Stimulated activated CD8-positive, alpha-beta memory T cell treated with anti-CD3 and anti-CD28 coated beads, Interleukin-2, amount 100 ng/mL, for 48 hours (primary cell): ENCODE measurements around the gene PRR19.

Source experiments
- DNase-seq, 2 donors: peaks; one replicate each; pipeline ENCODE4 v3.0.0-alpha.2; 2020; ENCODE audit warnings: low read depth in 2 of 2

The PRR19 gene

GRCh38 chr19:42283188-42284065 lies 18.5 kb upstream of the PRR19 start:
- DNase-seq = peak; percentile 92 to 98

GRCh38 chr19:42284066-42284501 lies 17.8 kb upstream of the PRR19 start:
- peak; percentile 64 to 72 for DNase-seq

DNA sequence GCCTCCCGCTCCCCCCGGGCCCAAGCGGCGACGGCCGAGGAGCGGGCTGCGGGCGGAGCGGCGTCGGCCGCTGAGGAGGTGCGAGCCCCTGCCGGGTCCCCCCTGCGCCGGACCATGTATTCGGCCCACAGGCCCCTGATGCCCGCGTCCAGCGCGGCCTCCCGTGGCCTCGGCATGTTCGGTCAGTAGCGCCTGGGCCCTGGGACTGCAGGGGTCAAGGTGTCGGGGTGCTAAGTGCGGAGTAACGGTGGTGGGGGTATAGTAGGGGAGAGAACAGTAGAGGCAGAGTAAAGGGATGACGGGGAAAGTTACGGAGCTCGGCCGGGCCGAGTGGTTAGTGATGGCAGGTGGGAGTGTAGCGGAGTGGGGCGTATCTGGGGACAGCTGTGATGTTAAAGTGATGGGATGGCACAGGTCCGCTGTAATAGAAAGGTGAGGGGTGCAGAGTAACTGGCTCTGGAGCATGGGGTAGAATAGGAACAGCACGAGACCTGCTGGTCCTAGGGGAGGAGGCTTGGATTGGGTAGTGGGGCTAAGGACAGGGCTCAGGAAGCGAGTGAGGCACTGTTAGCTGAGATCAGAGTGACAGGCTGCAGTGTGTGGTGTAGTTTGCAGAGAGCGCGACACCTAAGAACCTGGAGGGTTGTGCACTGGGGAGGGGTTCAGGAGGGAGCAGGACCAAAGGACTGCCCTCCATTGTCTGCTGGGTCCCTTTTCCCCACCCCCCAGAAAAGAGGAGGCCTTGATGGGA lies 17.2 kb upstream of the PRR19 start:
- DNase-seq = no peak

GRCh38 chr19:42285541-42285941 lies 16.4 kb upstream of the PRR19 start:
- no peak for DNase-seq

DNA sequence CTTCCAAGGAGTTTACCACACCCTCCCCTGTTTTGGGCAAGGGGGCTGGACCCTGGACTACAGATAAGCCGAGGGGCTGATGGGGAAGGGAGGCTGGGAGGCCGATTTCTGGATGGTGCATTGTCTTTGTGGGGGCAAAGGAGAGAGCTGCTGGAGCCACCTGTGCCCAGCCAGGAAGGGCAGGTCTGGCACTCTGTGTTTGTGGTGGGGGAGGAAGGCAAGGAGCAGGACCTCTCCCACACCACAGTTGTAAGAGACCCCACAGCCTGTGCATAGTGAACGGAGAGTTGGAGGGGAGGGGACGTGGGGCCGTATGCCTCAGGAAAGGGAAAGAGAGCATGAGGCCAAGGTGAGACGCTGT lies 16.0 kb upstream of the PRR19 start:
- DNase-seq = no peak

DNA sequence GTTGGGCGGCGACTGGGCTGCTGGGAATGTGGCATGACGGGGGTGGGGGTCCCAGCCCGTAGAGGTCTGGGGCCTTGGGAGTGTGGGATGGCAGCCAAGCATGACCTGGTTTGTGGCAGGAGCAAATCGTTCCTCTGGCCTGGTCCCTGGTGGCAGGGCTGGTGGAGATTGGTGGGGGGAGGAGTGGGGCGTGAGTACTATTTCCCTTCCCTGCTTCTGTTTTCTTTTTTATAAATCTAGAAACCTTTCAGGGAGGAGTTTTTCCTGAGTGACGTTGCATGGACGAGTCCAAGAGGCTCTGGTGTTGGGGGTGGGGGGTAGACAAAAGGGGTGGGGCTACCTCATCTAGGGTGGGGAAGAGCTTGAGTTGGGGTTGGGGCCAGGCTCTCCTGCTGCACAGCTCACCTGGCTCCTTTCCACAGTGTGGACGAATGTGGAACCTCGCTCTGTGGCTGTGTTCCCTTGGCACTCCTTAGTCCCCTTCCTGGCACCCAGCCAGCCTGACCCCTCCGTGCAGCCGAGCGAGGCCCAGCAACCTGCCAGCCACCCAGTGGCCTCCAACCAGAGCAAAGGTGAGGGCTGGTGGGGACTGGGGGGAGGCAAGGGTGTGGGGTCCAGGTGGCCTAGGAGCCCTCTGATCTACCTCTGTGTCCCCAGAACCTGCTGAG lies 15.4 kb upstream of the PRR19 start:
- DNase-seq = no peak

DNA sequence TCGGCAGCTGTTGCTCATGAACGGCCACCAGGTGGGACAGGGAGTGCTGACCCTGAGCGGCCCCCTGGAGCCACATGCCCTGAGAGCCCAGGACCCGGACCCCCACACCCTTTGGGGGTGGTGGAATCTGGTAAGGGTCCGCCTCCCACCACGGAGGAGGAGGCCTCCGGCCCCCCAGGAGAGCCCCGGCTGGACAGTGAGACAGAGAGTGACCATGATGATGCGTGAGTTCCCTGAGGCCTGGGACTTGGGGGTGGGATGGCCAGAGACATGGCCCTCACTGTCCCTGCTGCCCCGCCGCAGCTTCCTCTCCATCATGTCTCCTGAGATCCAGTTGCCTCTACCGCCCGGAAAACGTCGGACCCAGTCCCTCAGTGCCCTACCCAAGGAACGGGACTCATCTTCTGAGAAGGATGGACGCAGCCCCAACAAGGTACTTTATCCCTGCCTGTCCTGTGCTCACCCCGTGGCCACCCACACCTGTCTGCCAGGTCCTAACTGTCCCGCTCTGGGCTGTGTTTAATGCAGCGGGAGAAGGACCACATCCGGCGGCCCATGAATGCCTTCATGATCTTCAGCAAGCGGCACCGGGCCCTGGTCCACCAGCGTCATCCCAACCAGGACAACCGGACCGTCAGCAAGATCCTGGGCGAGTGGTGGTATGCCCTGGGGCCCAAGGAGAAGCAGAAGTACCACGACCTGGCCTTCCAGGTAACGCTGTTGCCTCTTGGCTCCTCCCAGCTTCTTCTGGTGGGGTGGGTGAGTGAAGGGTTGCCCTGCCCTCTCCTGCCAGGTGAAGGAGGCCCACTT lies 14.7 kb upstream of the PRR19 start:
- no peak for DNase-seq

- DNase-seq = no peak
Measured at GRCh38 chr19:42287827-42288107, 14.2 kb upstream of the PRR19 start.

GRCh38 chr19:42288387-42288786 lies 13.5 kb upstream of the PRR19 start:
- no peak for DNase-seq

- DNase-seq = no peak
Measured at GRCh38 chr19:42288881-42289555, 12.9 kb upstream of the PRR19 start.

- no peak for DNase-seq
Measured at GRCh38 chr19:42289556-42290041, 12.3 kb upstream of the PRR19 start.

- no peak for DNase-seq
Measured at GRCh38 chr19:42290136-42290522, 11.8 kb upstream of the PRR19 start.

DNA sequence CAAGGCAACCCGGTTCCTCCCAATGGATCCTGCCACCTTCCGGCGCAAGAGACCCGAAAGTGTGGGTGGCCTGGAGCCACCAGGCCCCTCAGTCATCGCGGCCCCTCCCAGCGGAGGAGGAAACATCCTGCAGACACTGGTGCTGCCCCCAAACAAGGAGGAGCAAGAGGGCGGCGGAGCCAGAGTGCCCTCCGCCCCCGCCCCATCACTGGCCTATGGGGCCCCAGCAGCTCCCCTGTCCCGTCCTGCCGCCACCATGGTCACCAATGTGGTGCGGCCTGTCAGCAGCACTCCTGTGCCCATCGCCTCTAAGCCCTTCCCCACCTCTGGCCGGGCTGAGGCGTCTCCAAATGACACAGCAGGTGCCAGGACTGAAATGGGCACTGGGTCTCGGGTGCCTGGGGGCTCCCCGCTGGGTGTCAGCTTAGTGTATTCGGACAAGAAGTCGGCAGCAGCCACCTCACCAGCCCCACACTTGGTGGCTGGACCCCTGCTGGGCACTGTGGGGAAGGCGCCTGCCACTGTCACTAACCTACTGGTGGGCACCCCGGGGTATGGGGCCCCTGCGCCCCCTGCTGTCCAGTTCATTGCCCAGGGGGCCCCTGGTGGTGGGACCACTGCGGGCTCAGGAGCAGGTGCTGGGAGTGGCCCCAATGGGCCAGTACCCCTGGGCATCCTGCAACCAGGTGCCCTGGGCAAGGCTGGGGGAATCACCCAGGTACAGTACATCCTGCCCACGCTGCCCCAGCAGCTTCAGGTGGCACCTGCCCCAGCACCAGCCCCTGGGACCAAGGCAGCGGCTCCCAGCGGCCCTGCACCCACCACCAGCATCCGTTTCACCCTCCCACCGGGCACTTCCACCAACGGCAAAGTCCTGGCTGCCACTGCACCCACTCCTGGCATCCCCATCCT lies 11.2 kb upstream of the PRR19 start:
- peak; percentile 49 to 51 for DNase-seq

- DNase-seq = no peak
Measured at GRCh38 chr19:42291435-42291810, 10.5 kb upstream of the PRR19 start.

DNA sequence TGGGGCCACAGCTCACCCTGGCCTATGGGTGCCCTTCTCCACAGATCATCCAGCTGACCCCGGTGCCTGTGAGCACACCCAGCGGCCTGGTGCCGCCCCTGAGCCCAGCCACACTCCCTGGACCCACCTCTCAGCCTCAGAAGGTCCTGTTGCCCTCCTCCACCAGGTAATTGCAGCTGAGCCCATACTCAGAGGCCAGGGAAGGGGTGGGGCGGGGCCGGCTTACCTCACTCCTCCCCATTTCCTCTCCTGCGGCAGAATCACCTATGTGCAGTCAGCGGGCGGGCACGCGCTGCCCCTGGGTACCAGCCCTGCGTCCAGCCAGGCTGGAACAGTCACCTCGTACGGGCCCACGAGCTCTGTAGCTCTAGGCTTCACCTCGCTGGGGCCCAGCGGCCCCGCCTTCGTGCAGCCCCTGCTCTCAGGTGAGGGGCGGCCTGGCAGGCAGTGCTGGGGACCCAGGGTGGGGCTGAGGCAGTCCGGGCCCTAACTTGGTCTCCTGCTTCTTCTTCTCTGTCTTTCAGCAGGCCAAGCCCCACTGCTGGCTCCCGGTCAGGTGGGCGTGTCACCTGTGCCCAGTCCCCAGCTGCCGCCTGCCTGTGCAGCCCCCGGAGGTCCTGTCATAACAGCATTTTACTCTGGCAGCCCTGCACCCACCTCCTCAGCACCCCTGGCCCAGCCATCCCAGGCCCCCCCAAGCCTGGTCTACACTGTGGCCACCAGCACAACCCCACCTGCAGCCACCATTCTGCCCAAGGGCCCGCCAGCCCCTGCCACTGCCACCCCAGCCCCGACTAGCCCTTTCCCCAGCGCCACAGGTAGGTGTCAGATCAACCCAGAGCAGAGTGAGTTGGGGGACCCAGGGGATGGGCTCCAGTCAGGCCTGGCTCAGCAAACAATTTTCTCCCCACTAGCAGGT lies 9.6 kb upstream of the PRR19 start:
- no peak for DNase-seq

DNA sequence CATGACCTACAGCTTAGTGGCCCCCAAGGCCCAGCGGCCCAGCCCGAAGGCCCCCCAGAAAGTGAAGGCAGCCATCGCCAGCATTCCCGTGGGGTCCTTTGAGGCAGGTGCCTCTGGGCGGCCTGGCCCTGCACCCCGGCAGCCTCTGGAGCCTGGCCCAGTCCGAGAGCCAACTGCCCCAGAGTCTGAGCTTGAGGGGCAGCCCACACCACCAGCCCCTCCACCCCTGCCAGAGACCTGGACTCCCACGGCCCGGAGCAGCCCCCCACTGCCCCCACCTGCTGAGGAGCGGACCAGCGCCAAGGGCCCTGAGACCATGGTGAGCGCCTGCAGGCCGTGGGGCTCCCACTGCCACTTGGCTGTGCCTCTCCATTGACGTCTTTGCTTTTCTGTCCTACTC lies 9.0 kb upstream of the PRR19 start:
- DNase-seq = no peak

DNA sequence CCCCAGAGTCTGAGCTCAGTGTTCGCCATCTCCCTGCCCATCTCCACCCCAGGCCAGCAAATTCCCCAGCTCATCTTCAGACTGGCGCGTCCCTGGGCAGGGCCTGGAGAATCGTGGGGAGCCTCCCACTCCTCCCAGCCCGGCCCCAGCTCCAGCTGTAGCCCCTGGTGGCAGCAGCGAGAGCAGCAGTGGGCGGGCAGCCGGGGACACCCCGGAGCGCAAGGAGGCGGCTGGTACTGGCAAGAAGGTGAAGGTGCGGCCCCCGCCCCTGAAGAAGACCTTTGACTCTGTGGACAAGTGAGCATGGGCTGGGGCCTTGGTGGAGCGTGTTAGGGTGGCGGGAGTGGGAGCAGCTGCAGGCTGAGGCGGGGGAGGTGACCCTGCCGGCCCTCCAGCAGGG lies 8.4 kb upstream of the PRR19 start:
- no peak for DNase-seq

- DNase-seq = no peak
Measured at GRCh38 chr19:42293948-42294347, 8.0 kb upstream of the PRR19 start.

DNA sequence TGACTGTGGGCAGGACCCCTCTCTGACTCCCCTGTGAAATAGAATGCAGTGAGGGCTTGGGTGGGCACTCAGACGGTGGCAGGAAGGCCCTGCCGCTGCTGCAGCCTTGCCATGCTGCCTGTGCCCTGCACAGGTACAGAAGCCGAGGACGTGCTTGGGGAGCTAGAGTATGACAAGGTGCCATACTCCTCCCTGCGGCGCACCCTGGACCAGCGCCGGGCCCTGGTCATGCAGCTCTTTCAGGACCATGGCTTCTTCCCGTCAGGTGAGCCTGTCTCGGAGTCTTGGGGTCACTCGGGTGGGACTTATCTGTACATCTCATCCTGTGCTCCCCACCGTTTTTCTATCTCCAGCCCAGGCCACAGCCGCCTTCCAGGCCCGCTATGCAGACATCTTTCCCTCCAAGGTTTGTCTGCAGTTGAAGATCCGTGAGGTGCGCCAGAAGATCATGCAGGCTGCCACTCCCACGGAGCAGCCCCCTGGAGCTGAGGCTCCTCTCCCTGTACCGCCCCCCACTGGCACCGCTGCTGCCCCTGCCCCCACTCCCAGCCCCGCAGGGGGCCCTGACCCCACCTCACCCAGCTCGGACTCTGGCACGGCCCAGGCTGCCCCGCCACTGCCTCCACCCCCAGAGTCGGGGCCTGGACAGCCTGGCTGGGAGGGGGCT lies 7.3 kb upstream of the PRR19 start:
- no peak for DNase-seq
